ENCODE data around the gene WWOX. TPM values are rescaled to one million over a fixed set of nuclear protein-coding genes. Genes with fewer than 3 reads are reported as not detected.

The WWOX gene
- total RNA-seq, 1 experiment from 2014 or later, result 15.6 TPM

DNA sequence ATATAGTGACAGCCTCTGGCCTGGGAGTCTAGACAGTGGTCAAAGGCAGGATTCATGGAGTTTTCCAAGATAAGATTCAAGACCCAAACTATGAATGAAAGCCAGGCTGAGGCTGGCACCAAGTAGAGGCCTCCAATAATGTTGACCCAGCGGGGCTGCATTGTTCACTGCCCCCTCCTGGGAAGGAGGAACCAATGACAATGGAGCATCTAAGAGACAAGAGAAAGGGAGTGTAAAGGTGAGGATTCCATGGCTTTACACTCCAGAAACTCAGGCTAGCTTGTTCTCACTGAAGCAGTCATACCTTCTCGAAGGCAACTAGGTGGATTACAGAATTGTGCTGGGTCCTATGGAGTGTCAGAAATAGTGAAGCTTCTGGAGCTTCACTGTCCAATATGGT is 380.3 kb downstream of the WWOX start:
- no peaks in the 10 kb centered on the region for H3K27me3 ChIP-seq (ENCODE audit: insufficient read depth, low read length)
- no peak overlapping the region for H2BK5ac ChIP-seq (ENCODE audit: insufficient read length, low read length)
- no peak overlapping the region for H2AK5ac ChIP-seq (ENCODE audit: insufficient read length, low read length)
- no peak overlapping the region for H4K91ac ChIP-seq (ENCODE audit: insufficient read length, low read depth, low read length)
- no peak overlapping the region for H2BK20ac ChIP-seq (ENCODE audit: low read depth, low read length, poor library complexity, severe bottlenecking)
- no peaks in the 10 kb centered on the region for H3K23me2 ChIP-seq (ENCODE audit: insufficient read length, low read depth, low read length, poor library complexity, severe bottlenecking)
- no peak overlapping the region for H3K14ac ChIP-seq (ENCODE audit: insufficient read depth, low read length)
- H2AFZ ChIP-seq (ENCODE audit: low read length), result no peak overlapping the region
- H3K9me3 ChIP-seq (ENCODE audit: control insufficient read depth, low read depth, low read length), result no peaks in the 10 kb centered on the region
- Mint-ChIP-seq H3K4me1 (peaks cover 17 to 28% of the 10 kb centered on the region in 2 experiments), H3K36me3 (ENCODE audit: insufficient read depth in 1 of 3, low read depth in 3 of 3) (no peaks in the 10 kb centered on the region; a peak in 1 of 7 replicates), H3K27me3 (ENCODE audit: low read depth) (no peaks in the 10 kb centered on the region; the same call in 1 of the 2 replicates), H3K27ac (no peak overlapping the region; a peak in 1 of 7 replicates), H3K9me3 (no peaks in the 10 kb centered on the region), H3K4me3 (no peak overlapping the region)
- no peak overlapping the region for H2BK120ac ChIP-seq (ENCODE audit: low read depth, low read length, poor library complexity, severe bottlenecking)
- no peaks in the 10 kb centered on the region for H3K79me2 ChIP-seq (ENCODE audit: insufficient read depth, low read length)
- H4K5ac ChIP-seq (ENCODE audit: insufficient read length, low read depth, low read length), result no peak overlapping the region
- no peak overlapping the region for H3K4ac ChIP-seq (ENCODE audit: low read depth, low read length)
- WGBS (ENCODE audit: extremely low coverage, insufficient read length, low lambda C conversion rate), result no CpG with 5 or more reads among the region's 2 CpGs
- no peak overlapping the region for H2BK15ac ChIP-seq (ENCODE audit: low read depth, low read length)
- peaks cover 4% of the 10 kb centered on the region; the same call in 1 of the 2 replicates for H3K4me1 ChIP-seq (ENCODE audit: insufficient read depth, low read length)
- H3T11ph ChIP-seq (ENCODE audit: low read length), result no peak overlapping the region
- no peak overlapping the region for H4K8ac ChIP-seq (replicated peaks; ENCODE audit: insufficient read length, low read depth, low read length)
- no peak overlapping the region for H3K27ac ChIP-seq (ENCODE audit: insufficient read length, low read depth, low read length)
- no peak overlapping the region for H3K23ac ChIP-seq (ENCODE audit: insufficient read length, low read depth, low read length)
- TF ChIP-seq, protein P1, sequence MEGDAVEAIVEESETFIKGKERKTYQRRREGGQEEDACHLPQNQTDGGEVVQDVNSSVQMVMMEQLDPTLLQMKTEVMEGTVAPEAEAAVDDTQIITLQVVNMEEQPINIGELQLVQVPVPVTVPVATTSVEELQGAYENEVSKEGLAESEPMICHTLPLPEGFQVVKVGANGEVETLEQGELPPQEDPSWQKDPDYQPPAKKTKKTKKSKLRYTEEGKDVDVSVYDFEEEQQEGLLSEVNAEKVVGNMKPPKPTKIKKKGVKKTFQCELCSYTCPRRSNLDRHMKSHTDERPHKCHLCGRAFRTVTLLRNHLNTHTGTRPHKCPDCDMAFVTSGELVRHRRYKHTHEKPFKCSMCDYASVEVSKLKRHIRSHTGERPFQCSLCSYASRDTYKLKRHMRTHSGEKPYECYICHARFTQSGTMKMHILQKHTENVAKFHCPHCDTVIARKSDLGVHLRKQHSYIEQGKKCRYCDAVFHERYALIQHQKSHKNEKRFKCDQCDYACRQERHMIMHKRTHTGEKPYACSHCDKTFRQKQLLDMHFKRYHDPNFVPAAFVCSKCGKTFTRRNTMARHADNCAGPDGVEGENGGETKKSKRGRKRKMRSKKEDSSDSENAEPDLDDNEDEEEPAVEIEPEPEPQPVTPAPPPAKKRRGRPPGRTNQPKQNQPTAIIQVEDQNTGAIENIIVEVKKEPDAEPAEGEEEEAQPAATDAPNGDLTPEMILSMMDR (conservative IDR thresholded peaks at IDR 0.05), result no peak
- no peak overlapping the region for H3K9ac ChIP-seq (ENCODE audit: extremely low read depth, insufficient read length, low read length)
- H3K4me2 ChIP-seq (ENCODE audit: insufficient read depth, insufficient read length, low read length), result no peak overlapping the region
- H3K56ac ChIP-seq (ENCODE audit: insufficient read length, low read depth, low read length), result no peak overlapping the region
- no peaks in the 10 kb centered on the region for H3K79me1 ChIP-seq (ENCODE audit: insufficient read depth, low read depth, low read length, poor library complexity, severe bottlenecking)
- H2BK12ac ChIP-seq (ENCODE audit: insufficient read length, low read depth, low read length), result no peak overlapping the region
- DNase-seq, result no peak
- no peak overlapping the region for H3K18ac ChIP-seq (ENCODE audit: insufficient read length, low read depth, low read length)
- no peaks in the 10 kb centered on the region for H4K20me1 ChIP-seq (ENCODE audit: control insufficient read depth, insufficient read depth, insufficient read length)
